Measurements from ENCODE around the gene CEP72. TPM values are rescaled to one million over a fixed set of nuclear protein-coding genes. Genes with fewer than 3 reads are reported as not detected.

CEP72 gene
- polyA plus RNA-seq, 1 of the 3 experiments (the other 2 are of a cell fraction), result 4.4 TPM

GRCh38 chr5:623531-623930, 11.4 kb downstream of the CEP72 start:
- Histone ChIP-seq H3K27me3 (ENCODE audit: insufficient read depth) (no peaks in the 10 kb centered on the region), H3K4me3 (ENCODE audit: low read depth in 2 of 2, low read length in 1 of 2) (no peak overlapping the region), H3K4me2 (no peak overlapping the region), H4K20me1 (ENCODE audit: insufficient read depth) (no peaks in the 10 kb centered on the region), H3F3A (replicated peaks; ENCODE audit: insufficient read depth) (no peaks in the 10 kb centered on the region), H3K9me2 (no peaks in the 10 kb centered on the region), H3K79me2 (ENCODE audit: insufficient read depth) (no peaks in the 10 kb centered on the region), H3K4me1 (ENCODE audit: control insufficient read depth in 1 of 2, insufficient read depth in 2 of 2, low read depth in 1 of 2, low read length in 1 of 2) (no peaks in the 10 kb centered on the region), H3K9me3 (no peaks in the 10 kb centered on the region), H3K9ac (no peak overlapping the region), H3K36me3 (replicated peaks in 1 of 2; ENCODE audit: control insufficient read depth in 1 of 2, insufficient read depth in 2 of 2, low read length in 1 of 2) (peaks cover 0 to 20% of the 10 kb centered on the region in 2 experiments), H3K27ac (ENCODE audit: low read depth in 2 of 2, low read length in 1 of 2) (no peak overlapping the region), H2AFZ (ENCODE audit: low read depth) (no peak overlapping the region)
- WGBS (ENCODE audit: low lambda C conversion rate), result 96% methylated on average over 13 of the region's 13 CpGs
- TF ChIP-seq RCOR1 (IDR thresholded peaks at IDR 0.05; ENCODE audit: low read length), result no peak
- no peak for TF ChIP-seq MAX (IDR thresholded peaks at IDR 0.05; ENCODE audit: low read depth)
- no peak for TF ChIP-seq EZH2phosphoT487 (IDR thresholded peaks at IDR 0.05; ENCODE audit: borderline replicate concordance, low read depth)
- no peak for TF ChIP-seq POLR2AphosphoS5 (IDR thresholded peaks at IDR 0.05; ENCODE audit: low read depth, low read length)
- no peak for TF ChIP-seq CHD2 (IDR thresholded peaks at IDR 0.05; ENCODE audit: low read length, partially characterized antibody)
- no peak for TF ChIP-seq FOXJ3 (CRISPR knock-in tag; IDR thresholded peaks at IDR 0.05)
- TF ChIP-seq NFIC (IDR thresholded peaks at IDR 0.05; ENCODE audit: borderline replicate concordance), result no peak
- no peak for TF ChIP-seq TCF12 (IDR thresholded peaks at IDR 0.05)
- TF ChIP-seq GABPA (IDR thresholded peaks at IDR 0.05; ENCODE audit: low read depth), result no peak
- no peak for TF ChIP-seq SIN3A (IDR thresholded peaks at IDR 0.05; ENCODE audit: borderline replicate concordance, low read depth, low read length)
- no peak for TF ChIP-seq MXI1 (IDR thresholded peaks at IDR 0.05; ENCODE audit: low read depth, low read length)
- TF ChIP-seq RAD21 (IDR thresholded peaks at IDR 0.05; ENCODE audit: low read length), result no peak
- TF ChIP-seq JUND (IDR thresholded peaks at IDR 0.05), result no peak
- no peak for TF ChIP-seq RFX5 (IDR thresholded peaks at IDR 0.05; ENCODE audit: low read length)
- TF ChIP-seq USF2 (IDR thresholded peaks at IDR 0.05; ENCODE audit: borderline replicate concordance, low read depth, low read length), result no peak
- no peak for TF ChIP-seq YY1 (IDR thresholded peaks at IDR 0.05; ENCODE audit: low read depth)
- TF ChIP-seq RXRA (IDR thresholded peaks at IDR 0.05; ENCODE audit: borderline replicate concordance, low read depth), result no peak
- DNase-seq, result no peak
- CTCF ChIA-PET, result no interaction called here
- POLR2A ChIA-PET, result no interaction called here

- Histone ChIP-seq H3K27me3 (ENCODE audit: insufficient read depth) (no peaks in the 10 kb centered on the region), H2AFZ (ENCODE audit: low read depth) (no peak overlapping the region), H3K4me3 (ENCODE audit: low read depth in 2 of 2, low read length in 1 of 2) (no peak overlapping the region), H3K9me2 (no peaks in the 10 kb centered on the region), H3K36me3 (replicated peaks in 1 of 2; ENCODE audit: control insufficient read depth in 1 of 2, insufficient read depth in 2 of 2, low read length in 1 of 2) (peaks cover 0 to 20% of the 10 kb centered on the region in 2 experiments), H3K4me1 (ENCODE audit: control insufficient read depth in 1 of 2, insufficient read depth in 2 of 2, low read depth in 1 of 2, low read length in 1 of 2) (no peaks in the 10 kb centered on the region), H4K20me1 (ENCODE audit: insufficient read depth) (no peaks in the 10 kb centered on the region), H3K27ac (ENCODE audit: low read depth in 2 of 2, low read length in 1 of 2) (no peak overlapping the region), H3K9ac (no peak overlapping the region), H3F3A (replicated peaks; ENCODE audit: insufficient read depth) (no peaks in the 10 kb centered on the region), H3K4me2 (no peak overlapping the region), H3K79me2 (ENCODE audit: insufficient read depth) (no peaks in the 10 kb centered on the region), H3K9me3 (no peaks in the 10 kb centered on the region)
- ChIA-PET POLR2A (no interaction called here), CTCF (no interaction called here)
- DNase-seq, result no peak
- WGBS (ENCODE audit: low lambda C conversion rate), result 93% methylated on average over 25 of the region's 38 CpGs
- no peak for TF ChIP-seq TAF1 (IDR thresholded peaks at IDR 0.05; ENCODE audit: borderline replicate concordance, low read depth, low read length)
- TF ChIP-seq TEAD4 (IDR thresholded peaks at IDR 0.05; ENCODE audit: borderline replicate concordance, insufficient read depth), result no peak
- no peak for TF ChIP-seq NFIC (IDR thresholded peaks at IDR 0.05; ENCODE audit: borderline replicate concordance)
- no peak for TF ChIP-seq USF1 (IDR thresholded peaks at IDR 0.05; ENCODE audit: borderline replicate concordance, low read depth)
- TF ChIP-seq TCF12 (IDR thresholded peaks at IDR 0.05), result no peak
- TF ChIP-seq MXI1 (IDR thresholded peaks at IDR 0.05; ENCODE audit: low read depth, low read length), result no peak
- TF ChIP-seq POLR2AphosphoS5 (IDR thresholded peaks at IDR 0.05; ENCODE audit: low read depth, low read length), result no peak
- TF ChIP-seq ELF1 (IDR thresholded peaks at IDR 0.05), result no peak
- no peak for TF ChIP-seq RFX5 (IDR thresholded peaks at IDR 0.05; ENCODE audit: low read length)
- no peak for TF ChIP-seq IRF3 (IDR thresholded peaks at IDR 0.05; ENCODE audit: low read depth, low read length)
- no peak for TF ChIP-seq EZH2phosphoT487 (IDR thresholded peaks at IDR 0.05; ENCODE audit: borderline replicate concordance, low read depth)
- no peak for TF ChIP-seq RCOR1 (IDR thresholded peaks at IDR 0.05; ENCODE audit: low read length)
- no peak for TF ChIP-seq SIN3A (IDR thresholded peaks at IDR 0.05; ENCODE audit: borderline replicate concordance, low read depth, low read length)
- TF ChIP-seq YY1 (IDR thresholded peaks at IDR 0.05; ENCODE audit: low read depth), result no peak
- TF ChIP-seq EP300 (IDR thresholded peaks at IDR 0.05; ENCODE audit: borderline replicate concordance in 1 of 2, low read depth in 1 of 2, low read length in 1 of 2), result no peak
These were observed 12.2 kb downstream of the CEP72 start for GRCh38 chr5:624118-624950.

Data from SK-N-SH (cell line).